Measurements from ENCODE around the gene PARP11.
"Not testable (repeated sequence)": the region's sequence is repeated elsewhere in the genome, so short reads cannot be mapped to it uniquely, and the experiment has no call there.

PARP11 gene

GRCh38 chr12:3882896-3883564 is 9.8 kb upstream of the PARP11 start:
- peak in 1 of 2 donors; percentile 69 for DNase-seq

- DNase-seq = no peak
These were observed 9.2 kb upstream of the PARP11 start for GRCh38 chr12:3882406-3882805.

- DNase-seq = no peak
These were observed 8.2 kb upstream of the PARP11 start for GRCh38 chr12:3881281-3881950.

DNA sequence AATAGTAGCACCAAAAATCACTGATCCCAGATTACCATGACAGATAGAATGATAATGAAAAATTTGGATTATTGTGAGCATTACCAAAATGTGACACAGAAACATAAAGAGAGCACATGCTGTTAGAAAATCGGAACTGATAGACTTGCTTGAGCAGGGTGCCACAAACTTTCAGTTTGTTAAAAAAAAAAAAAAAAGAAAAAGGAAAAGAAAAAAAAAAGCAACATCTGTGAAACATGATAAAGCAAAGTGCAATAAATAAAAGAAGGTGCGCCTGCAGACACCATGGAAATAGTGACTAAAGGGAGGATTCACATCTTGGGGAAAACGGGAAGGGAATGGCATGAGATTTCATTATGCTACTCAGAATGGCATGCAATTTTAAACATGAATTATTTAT is 6.6 kb upstream of the PARP11 start:
- peak in 1 of 2 donors; percentile 33 for DNase-seq

- DNase-seq = no peak
These were observed 1.8 kb downstream of the PARP11 start for GRCh38 chr12:3871356-3871755.

DNA sequence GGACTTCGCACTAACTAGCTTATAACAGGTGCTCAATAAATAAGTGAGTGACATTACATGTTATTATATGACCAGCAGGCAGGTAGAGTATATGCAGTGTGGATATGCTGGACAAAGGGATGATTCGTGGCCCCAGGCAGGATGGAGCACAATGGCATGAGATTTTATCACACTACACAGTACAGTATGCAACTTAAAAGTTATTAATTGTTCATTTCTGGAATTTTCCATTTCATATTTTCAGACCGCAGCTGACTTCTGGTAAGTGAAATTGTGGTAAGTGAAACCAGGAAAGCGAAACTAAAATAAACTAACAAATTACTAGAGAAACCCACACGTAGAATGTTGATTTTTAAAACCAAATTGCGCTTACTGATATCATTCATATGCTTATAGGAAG is 3.3 kb downstream of the PARP11 start:
- DNase-seq = peak in 1 of 2 donors; percentile 7

DNA sequence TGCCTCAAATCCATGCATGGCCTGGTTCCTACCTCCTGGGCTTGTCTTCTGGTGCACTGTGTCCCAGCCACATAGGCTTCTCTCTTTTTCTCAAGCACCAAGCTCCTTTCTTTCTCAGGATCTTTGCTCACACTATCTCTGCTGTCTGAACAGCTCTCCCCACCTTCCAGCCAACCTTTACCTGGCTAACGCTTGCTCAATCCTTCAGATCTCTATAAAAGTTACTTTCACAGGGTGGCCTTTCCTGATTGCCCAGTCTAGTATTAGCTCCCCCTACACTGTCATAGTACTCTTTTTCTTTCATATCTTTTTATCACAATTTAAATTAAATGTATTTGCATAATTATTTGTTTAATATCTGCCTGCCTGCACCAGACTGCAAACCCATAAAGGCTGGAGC is 3.8 kb downstream of the PARP11 start:
- no peak for DNase-seq

DNA sequence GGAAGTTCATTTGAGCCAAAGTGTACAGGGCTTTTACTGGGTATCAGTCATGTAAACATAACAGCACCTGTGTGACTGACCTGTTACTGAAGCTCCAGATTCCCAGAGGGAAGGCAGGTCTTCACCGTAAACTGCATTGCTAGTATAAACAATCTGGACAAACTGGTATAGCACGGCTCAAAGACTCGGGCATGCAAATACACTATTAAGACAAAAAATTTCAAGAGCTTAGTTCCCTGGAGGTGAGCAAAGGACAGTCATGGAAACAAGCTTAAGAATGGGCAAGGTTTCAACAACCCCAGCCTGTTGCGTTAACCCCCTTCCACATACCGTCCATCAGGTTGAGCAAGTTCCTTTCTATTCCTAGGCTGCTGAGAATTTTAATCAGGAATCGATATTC is 9.4 kb downstream of the PARP11 start:
- DNase-seq = no peak

- no peak for DNase-seq
These were observed 30.7 kb downstream of the PARP11 start for GRCh38 chr12:3842517-3842916.

- DNase-seq = no peak
These were observed 31.4 kb downstream of the PARP11 start for GRCh38 chr12:3841783-3842182.

DNA sequence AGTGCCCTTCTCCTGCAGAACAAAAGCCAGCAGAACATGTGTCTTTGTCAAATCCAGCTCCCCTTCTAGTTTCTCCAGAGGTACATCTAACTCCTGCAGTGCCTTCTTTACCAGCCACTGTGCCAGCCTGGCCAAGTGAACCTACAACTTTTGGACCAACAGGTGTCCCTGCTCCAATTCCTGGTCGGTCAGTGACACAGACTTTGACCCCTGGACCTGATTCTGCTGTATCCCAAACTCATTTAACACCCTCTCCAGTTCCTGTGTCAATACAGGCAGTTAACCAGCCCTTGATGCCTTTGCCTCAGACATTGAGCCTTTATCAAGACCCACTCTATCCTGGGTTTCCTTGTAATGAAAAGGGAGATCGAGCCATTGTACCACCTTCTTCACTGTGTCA is 32.4 kb downstream of the PARP11 start:
- DNase-seq = not testable (repeated sequence)

DNA sequence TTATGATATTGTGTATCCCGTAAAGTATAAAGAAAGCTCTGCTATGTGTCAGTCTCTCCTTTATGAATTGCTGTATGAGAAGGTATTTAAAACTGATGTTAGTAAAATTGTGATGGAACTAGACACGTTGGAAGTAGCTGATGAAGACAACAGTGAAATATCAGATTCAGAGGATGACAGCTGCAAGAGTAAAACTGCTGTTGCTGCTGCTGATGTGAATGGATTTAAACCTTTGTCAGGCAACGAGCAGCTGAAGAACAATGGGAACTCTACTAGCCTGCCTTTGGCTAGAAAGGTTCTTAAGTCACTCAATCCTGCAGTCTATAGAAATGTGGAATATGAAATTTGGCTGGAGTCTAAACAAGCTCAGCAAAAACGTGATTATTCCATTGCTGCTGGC is 33.5 kb downstream of the PARP11 start:
- not testable (repeated sequence) for DNase-seq

- not testable (repeated sequence) for DNase-seq
These were observed 34.3 kb downstream of the PARP11 start for GRCh38 chr12:3838701-3839548.

DNA sequence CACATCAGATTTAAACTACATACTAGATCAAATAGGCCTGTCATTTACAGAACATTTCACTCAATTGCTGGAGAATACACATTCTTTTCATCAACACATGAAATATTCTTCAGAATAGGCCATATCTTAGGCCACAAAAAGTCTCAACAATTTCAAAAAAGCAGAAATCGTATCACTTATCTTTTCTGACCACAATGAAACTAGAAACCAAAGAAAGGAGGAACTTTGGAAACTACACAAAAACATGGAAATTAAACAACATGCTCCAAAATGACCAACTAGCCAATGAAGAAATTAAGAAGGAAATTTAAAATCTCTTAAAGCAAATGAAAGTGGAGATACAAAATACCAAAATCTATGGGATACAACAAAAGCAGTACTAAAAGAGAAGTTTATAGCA is 35.1 kb downstream of the PARP11 start:
- no peak for DNase-seq

DNA sequence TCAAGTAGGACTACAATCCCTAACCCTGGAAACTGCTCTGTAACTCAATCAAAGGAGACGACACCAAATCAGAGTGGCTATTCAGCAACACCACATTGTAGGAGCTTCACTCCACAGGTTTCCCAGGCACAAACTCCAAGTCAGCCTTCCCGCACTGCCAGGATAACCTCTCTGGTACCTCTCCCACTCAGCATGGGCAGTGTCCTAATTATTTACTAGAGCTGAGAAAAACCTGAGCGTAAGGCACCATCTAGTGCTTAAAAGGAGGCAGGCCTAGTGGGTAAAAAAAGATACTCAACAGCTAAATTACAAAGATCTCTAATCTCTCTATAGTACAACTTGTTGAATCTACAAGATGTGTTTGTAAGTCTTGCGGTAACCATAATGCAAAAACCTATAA is 36.1 kb downstream of the PARP11 start:
- no peak for DNase-seq

DNA sequence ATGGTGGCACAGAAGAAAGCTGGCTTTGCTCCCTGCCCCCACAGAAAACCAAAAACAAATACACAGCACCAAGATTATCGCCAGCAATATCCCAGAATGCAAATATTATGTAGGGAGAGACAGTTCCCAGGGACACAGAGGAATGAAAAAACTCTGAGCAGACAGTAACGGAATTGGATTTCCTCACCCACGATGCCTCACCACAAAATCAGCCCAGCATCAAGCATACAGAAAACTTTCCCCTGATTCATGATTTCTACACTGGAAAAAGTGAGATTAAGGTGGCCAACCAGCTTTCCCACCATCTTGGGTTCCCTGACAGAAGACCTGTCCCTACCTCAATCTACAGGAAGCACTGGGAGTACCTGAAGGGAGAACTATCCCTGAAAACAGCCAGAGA is 36.6 kb downstream of the PARP11 start:
- DNase-seq = no peak

DNA sequence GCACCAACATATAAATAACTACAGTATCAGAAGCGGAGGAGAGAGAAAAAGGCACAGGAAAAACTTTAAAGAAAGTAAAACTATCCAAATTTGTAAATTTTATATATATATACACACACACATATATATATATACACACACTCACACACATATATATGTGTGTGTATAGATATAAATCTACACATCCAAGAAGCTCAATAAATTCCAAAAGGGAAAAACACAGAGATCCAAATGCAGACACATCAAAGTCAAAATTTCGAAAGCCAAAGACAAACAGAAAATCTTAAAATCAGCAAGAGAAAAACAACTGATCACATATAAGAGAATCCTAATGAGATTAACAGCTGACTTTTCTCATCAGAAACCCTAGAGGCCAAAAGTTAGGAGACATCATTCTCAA is 37.3 kb downstream of the PARP11 start:
- DNase-seq = no peak

DNA sequence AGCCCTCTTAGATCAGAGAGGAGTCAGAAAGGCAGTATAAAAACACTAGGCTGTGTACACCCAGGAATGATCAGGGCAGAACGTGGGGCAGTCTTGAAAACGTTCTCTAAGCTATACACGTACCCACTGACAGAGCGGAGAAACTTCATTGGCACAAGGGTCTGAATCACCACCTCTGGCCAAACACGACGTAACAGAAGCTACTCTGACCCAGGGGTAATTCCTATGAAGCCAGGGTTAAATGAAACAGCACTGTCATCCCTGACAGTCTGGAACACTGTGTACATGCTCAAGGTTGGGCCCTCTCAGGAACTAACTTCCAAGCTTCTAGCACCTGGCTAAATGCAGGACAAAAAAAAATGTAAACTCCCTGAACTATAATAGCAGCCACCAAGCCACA is 38.4 kb downstream of the PARP11 start:
- DNase-seq = no peak

- no peak for DNase-seq
These were observed 39.4 kb downstream of the PARP11 start for GRCh38 chr12:3833670-3834310.

GRCh38 chr12:3832738-3833137 is 40.5 kb downstream of the PARP11 start:
- DNase-seq = no peak

DNA sequence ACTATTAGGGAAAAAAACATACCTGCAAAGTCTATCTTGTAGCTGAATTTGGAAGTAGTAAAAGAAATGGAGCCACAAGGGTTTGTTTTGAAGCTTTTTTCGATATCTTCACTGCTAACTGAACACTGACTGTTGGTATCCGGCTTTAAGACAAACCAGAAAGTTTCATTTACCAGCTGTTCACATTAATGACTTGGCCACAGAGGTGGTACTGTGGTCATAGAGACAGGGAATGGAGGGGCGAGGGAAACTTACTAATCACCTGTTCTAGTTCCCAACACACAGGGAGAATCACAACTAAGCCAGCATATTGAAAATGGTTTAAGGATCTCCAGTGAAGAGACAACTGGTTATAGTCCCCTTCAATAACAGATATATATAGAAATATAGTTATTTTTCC is 44.3 kb downstream of the PARP11 start:
- no peak for DNase-seq

GRCh38 chr12:3827301-3828000 is 45.7 kb downstream of the PARP11 start:
- DNase-seq = no peak

GRCh38 chr12:3821441-3821840 is 51.8 kb downstream of the PARP11 start:
- no peak for DNase-seq

All from bone marrow (tissue), 2 donors.